GM12801 (cell line): ENCODE data around the gene PGAM4.

Source experiments
- CTCF ChIP-seq: IDR thresholded peaks from one replicate; pipeline ENCODE4 v1.5.1; 2011; ENCODE audit warnings: control low read depth; ENCODE audit not compliant: insufficient read length; ENCODE audit errors: extremely low read depth

PGAM4 gene

GRCh38 chrX:77925764-77926163 lies 43.7 kb downstream of the PGAM4 start:
- no peak for TF ChIP-seq CTCF

- TF ChIP-seq CTCF, result no peak
Observed at GRCh38 chrX:77924320-77924859, 45.0 kb downstream of the PGAM4 start.

- TF ChIP-seq CTCF, result no peak
Observed at GRCh38 chrX:77922787-77923186, 46.7 kb downstream of the PGAM4 start.

- TF ChIP-seq CTCF, result no peak
Observed at GRCh38 chrX:77918568-77918967, 50.9 kb downstream of the PGAM4 start.
